Posterior vena cava (tissue), 2 donors: Measurements from ENCODE around the gene C5. TPM values are rescaled to one million over a fixed set of nuclear protein-coding genes. Genes with fewer than 3 reads are reported as not detected.
A peak's percentile ranks its signal among the peaks of the same experiment; 100 is the strongest.

Experiments
- DNase-seq: peaks from one replicate; pipeline ENCODE4 v3.0.0-alpha.2; 2020; ENCODE audit warnings: low spot score
- intact Hi-C, 2 donors: fragments of 100-400 bp; cut with DNase I; formaldehyde crosslinking; loops; one replicate each; pipeline versions ENCODE4 v1.14.1 to v1.14.2; 2022 to 2023
- total RNA-seq, 2 donors: library from RNA; stranded (reverse); fragmentation: NEBNext Ultra II Directional; extraction: Animal tissue kit (Norgen Biotek cat#: 25700); gene quantifications; one replicate each; pipeline ENCODE4 v1.2.1, GENCODE V29; 2021
- donor health status: DM: yes; HTN: yes; CAD: no.
- donor health status: DM: yes; HTN: yes; CAD: no.

The C5 gene
- total RNA-seq, 2 donors from 2014 or later = 3.7 to 5.9 TPM

- intact Hi-C loops = no loop called here
These were observed 117.8 kb downstream of the C5 start for GRCh38 chr9:120932086-120932823.

GRCh38 chr9:120931231-120932085, 118.6 kb downstream of the C5 start:
- intact Hi-C loops = no loop called here
- DNase-seq = no peak

More at GRCh38 chr9:120932086-120932823, 117.8 kb downstream of the C5 start:
- DNase-seq = no peak

- no peak for DNase-seq
- intact Hi-C loops = loop anchor here in 1 of 2 donors (5.0 kb wide), 1 partner anchor 52 kb away; the partner anchor contains the start of gene PHF19
These were observed 120.8 kb downstream of the C5 start for GRCh38 chr9:120929229-120929791.

- peak; percentile 90 for DNase-seq
- intact Hi-C loops = loop anchor here in 1 of 2 donors (5.0 kb wide), 1 partner anchor 51 kb away; the partner anchor contains the start of gene PHF19
These were observed 121.4 kb downstream of the C5 start for GRCh38 chr9:120928483-120929228.

GRCh38 chr9:120928015-120928482, 122.0 kb downstream of the C5 start:
- intact Hi-C loops = loop anchor here in 1 of 2 donors (5.0 kb wide), 1 partner anchor 51 kb away; the partner anchor contains the start of gene PHF19
- peak; percentile 87 for DNase-seq

DNA sequence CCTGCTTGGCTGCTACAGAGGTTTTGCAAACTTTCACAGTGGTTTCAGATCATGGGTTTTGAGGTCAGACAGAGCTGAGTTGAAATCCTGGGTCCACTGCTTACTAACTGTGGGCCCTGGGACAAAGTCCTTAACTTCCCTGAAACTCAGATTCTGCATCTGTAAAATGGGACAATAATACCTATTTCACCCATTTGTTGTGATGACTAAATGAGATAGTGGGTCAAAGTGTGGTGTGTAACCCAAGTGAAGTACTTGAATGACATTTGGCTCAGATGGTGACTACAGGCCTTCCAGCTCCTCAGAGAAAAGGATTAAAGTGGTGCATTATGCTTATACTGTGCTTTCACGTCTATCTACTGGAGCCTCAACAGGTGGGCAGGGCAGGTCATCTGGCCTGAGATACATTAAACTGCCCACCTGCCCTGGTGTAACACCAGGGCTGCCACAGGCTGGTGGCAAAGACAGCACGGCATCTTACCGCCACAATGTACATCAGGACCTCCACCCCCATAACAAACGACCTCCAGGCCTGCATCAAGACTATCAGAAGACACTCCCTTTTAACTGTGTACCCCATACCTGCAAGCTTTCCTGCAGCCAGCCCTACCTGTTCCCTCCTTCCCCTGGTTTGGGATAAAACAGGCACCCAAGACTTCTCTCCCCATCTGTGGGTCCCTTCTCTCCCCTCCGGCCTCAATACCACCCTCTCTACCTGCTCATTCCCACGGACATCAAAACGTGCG, 122.6 kb downstream of the C5 start:
- intact Hi-C loops = loop anchor here in 1 of 2 donors (5.0 kb wide), 1 partner anchor 50 kb away; the partner anchor contains the start of gene PHF19
- no peak for DNase-seq

- intact Hi-C loops = loop anchor here in 1 of 2 donors (5.0 kb wide), 1 partner anchor 49 kb away; the partner anchor contains the start of gene PHF19
- DNase-seq = no peak
These were observed 123.6 kb downstream of the C5 start, which contains the start of gene TRAF1 for GRCh38 chr9:120926397-120926928. TSS of gene TRAF1 (minus strand) at chr9:120926796. CDS start at chr9:120926075, 721 bp downstream.

DNA sequence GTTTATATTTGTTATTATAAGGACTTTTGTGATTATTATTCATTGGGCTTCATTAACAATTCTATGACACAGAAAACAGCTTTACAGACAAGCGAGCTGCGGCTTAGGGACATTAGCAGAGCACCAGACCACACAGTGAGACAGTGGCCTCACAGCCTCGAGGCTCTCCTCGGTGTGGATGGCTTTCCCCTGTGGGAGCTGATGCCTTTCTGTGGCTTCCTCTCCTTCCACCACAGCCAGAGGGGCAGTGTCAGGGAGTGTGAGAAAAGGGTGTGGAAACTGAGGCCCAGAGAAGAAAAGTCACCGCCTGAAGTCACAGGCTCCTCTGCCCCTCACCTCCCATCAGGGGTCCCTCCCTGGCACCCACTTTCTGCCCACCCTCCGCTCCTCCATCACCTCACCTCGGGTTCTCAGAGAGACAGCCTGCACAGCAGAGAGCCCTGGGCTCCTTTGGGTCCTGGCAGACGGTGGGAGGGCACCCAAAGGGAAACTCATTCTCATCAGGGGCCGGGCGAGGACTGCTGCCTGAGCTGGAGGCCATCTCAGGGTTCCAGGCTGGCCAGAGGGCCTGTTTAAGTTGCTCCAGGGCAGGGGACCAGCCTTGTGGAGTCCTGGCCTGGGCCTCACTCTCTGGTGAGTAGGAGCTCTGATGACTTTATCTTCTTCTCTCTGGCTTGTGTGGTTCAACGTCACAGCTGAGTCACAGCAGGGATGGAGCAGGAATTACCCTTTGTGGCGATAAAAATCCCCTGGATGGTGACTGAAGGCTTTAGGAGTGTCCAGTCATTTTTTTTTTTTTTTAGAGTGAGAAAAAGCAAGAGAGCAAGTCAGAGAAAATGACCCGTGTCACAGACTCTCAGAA, 124.3 kb downstream of the C5 start:
- peak; percentile 86 for DNase-seq
- intact Hi-C loops = loop anchor here in 1 of 2 donors (5.0 kb wide), 1 partner anchor 48 kb away; the partner anchor contains the start of gene PHF19

DNA sequence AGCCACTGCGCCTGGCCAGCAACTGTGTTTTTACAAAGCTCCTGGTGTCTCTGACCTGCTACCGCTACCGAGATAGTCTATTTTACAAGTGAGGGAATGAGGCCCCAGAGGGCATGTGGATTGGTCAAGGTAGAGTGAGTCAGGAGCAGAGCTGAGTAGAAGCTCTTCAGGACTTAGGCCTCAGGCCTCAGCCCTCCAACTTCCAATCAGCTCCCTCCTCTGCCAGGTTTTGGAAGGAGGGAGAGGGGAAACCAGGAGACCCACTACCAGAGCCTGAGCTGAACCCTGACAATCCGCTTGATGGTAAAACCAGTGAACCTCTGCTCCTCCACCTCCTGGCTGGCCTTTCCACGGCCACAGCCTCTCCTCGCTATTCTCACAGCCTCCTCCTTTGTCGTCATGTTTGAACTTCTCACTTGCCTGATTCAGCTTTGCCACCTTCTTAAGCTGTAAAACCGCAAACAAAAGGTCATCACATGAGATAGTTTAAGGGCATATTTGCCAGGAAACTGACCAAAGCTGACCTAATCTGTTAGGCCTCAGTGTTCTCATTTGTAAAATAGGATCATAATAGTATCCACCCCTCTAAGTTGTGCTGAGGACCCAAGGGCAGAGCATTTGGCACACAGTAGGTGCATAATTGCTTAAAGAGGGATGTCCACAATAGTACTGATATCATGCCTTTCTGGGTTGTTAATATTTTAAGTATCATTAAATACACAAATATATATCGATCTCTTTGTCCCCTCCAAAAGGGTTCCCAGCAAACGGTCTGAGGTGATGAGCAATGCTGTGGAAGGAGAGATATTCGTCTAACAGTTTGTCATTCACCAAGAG, 125.2 kb downstream of the C5 start:
- no peak for DNase-seq

DNA sequence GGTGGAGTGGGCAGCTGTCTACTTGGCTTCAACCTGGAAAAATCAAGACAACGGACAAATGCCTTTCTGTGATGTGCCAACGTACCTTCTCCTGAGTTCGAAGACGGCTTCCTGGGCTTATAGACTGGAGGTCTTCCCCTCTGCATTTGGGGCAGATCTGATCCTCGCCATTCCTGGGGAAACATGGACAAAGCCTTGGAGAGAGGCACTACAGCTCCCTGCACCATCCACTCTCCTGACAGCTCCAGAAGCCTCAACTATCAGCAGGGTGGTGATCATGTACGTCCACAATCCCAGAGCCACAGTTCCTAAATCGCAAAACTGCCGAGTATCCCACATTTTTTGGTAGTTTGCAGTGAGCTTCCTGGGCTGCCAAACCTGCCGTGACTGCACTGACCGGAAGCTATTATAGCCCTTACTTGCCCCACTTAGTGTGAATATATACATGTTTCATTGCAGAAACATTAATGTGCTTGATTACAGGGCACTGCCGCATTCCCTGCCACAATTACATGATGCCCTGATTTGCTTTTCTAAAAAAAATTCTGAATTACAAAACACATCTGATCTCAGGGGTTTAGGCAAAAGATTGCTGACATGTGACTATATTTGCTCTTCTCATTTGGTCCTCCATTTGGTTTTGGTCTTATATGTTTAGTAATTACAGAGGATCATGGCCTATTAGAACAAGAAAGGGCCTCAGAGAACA, 126.3 kb downstream of the C5 start:
- intact Hi-C loops = no loop called here
- no peak for DNase-seq

More for the DNA sequence above, 125.2 kb downstream of the C5 start:
- intact Hi-C loops = loop anchor here in 1 of 2 donors (5.0 kb wide), 1 partner anchor 48 kb away; the partner anchor contains the start of gene PHF19

GRCh38 chr9:120922404-120923195, 127.5 kb downstream of the C5 start:
- intact Hi-C loops = no loop called here
- no peak for DNase-seq

GRCh38 chr9:120921661-120922181, 128.4 kb downstream of the C5 start:
- DNase-seq = no peak
- intact Hi-C loops = no loop called here

DNA sequence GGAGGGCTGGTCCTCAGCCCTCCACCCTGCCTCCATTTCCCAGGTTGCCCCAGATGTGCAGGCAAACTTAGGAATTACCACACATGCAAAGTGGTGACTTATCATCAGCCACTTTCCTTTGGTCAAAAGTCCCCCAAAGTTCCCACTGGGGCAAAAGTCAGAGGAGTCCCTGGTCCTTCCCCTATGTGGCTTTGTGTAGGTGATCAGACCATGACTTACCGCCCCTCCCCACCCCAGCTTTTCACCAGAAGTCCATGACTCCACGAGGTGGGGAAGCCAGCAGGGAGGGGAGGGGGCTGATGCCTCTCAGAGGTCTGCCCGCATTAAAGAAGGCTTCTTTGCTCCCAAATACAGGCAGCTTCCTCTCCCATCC, 129.3 kb downstream of the C5 start:
- intact Hi-C loops = no loop called here
- no peak for DNase-seq
